Activated naive CD8-positive, alpha-beta T cell (primary cell): ENCODE data around the gene POLDIP2.

Experiments
- H3K27ac Mint-ChIP-seq: one replicate; pipeline ENCODE4 v1.8.0; 2021; ENCODE audit warnings: mixed read lengths
- H3K27me3 Mint-ChIP-seq: one replicate; pipeline ENCODE4 v1.8.0; 2021; ENCODE audit warnings: mixed read lengths
- H3K36me3 Mint-ChIP-seq: one replicate; pipeline ENCODE4 v1.8.0; 2021; ENCODE audit warnings: mixed read lengths
- H3K4me1 Mint-ChIP-seq: one replicate; pipeline ENCODE4 v1.8.0; 2021; ENCODE audit warnings: low read depth, mixed read lengths
- H3K4me3 Mint-ChIP-seq: one replicate; pipeline ENCODE4 v1.8.0; 2021; ENCODE audit warnings: mild to moderate bottlenecking, mixed read lengths
- H3K9me3 Mint-ChIP-seq: one replicate; pipeline ENCODE4 v1.8.0; 2021; ENCODE audit warnings: low read depth, mixed read lengths

POLDIP2 gene

GRCh38 chr17:28364665-28365363, 7.5 kb upstream of the POLDIP2 start, which contains the start of gene SEBOX:
Gene SEBOX, minus strand, starts transcription at chr17:28365199. Its CDS starts 48 bp downstream, at chr17:28365151.
- no peaks in the 10 kb centered on the region for H3K4me1 Mint-ChIP-seq

GRCh38 chr17:28363776-28364650, 6.7 kb upstream of the POLDIP2 start:
- Mint-ChIP-seq H3K4me1 (no peaks in the 10 kb centered on the region), H3K27me3 (no peaks in the 10 kb centered on the region), H3K36me3 (no peaks in the 10 kb centered on the region), H3K9me3 (no peaks in the 10 kb centered on the region), H3K27ac (no peak overlapping the region), H3K4me3 (no peak overlapping the region)

More at GRCh38 chr17:28364665-28365363, 7.5 kb upstream of the POLDIP2 start, which contains the start of gene SEBOX:
- Mint-ChIP-seq H3K27ac (no peak within 1 kb of the TSS), H3K9me3 (no peaks in the 10 kb centered on the region), H3K36me3 (no peaks in the 10 kb centered on the region), H3K27me3 (no peaks in the 10 kb centered on the region), H3K4me3 (no peak within 1 kb of the TSS)

GRCh38 chr17:28363186-28363585, 5.9 kb upstream of the POLDIP2 start:
- Mint-ChIP-seq H3K9me3 (no peaks in the 10 kb centered on the region), H3K4me1 (peaks cover 4% of the 10 kb centered on the region), H3K36me3 (no peaks in the 10 kb centered on the region), H3K27me3 (no peaks in the 10 kb centered on the region), H3K27ac (no peak overlapping the region), H3K4me3 (no peak overlapping the region)

- peaks cover 27% of the 10 kb centered on the region for H3K4me1 Mint-ChIP-seq
- H3K27me3 Mint-ChIP-seq = no peaks in the 10 kb centered on the region
- peak overlapping the region; percentile 91 for H3K27ac Mint-ChIP-seq
- peak overlapping the region; percentile 97 for H3K4me3 Mint-ChIP-seq
- H3K36me3 Mint-ChIP-seq = no peaks in the 10 kb centered on the region
- no peaks in the 10 kb centered on the region for H3K9me3 Mint-ChIP-seq
Observed at GRCh38 chr17:28357901-28358197, 522 bp upstream of the POLDIP2 start.

- Mint-ChIP-seq H3K27ac (no peak overlapping the region), H3K36me3 (no peaks in the 10 kb centered on the region), H3K4me1 (peaks cover 5% of the 10 kb centered on the region)
Observed at GRCh38 chr17:28350271-28350670, 7.1 kb downstream of the POLDIP2 start.

GRCh38 chr17:28348979-28349378, 8.3 kb downstream of the POLDIP2 start:
- H3K36me3 Mint-ChIP-seq = no peaks in the 10 kb centered on the region
- H3K27ac Mint-ChIP-seq = no peak overlapping the region
- no peaks in the 10 kb centered on the region for H3K9me3 Mint-ChIP-seq

More at GRCh38 chr17:28350271-28350670, 7.1 kb downstream of the POLDIP2 start:
- no peaks in the 10 kb centered on the region for H3K9me3 Mint-ChIP-seq
- no peak overlapping the region for H3K4me3 Mint-ChIP-seq
- no peaks in the 10 kb centered on the region for H3K27me3 Mint-ChIP-seq

GRCh38 chr17:28347261-28347891, 10.0 kb downstream of the POLDIP2 start:
- Mint-ChIP-seq H3K36me3 (no peaks in the 10 kb centered on the region), H3K4me1 (peaks cover 4% of the 10 kb centered on the region), H3K9me3 (no peaks in the 10 kb centered on the region), H3K27me3 (no peaks in the 10 kb centered on the region), H3K4me3 (no peak overlapping the region), H3K27ac (no peak overlapping the region)

More at GRCh38 chr17:28348979-28349378, 8.3 kb downstream of the POLDIP2 start:
- H3K4me1 Mint-ChIP-seq = no peaks in the 10 kb centered on the region
- no peak overlapping the region for H3K4me3 Mint-ChIP-seq
- no peaks in the 10 kb centered on the region for H3K27me3 Mint-ChIP-seq

- Mint-ChIP-seq H3K4me1 (peaks cover 4% of the 10 kb centered on the region), H3K36me3 (no peaks in the 10 kb centered on the region), H3K9me3 (no peaks in the 10 kb centered on the region), H3K4me3 (no peak overlapping the region), H3K27me3 (no peaks in the 10 kb centered on the region), H3K27ac (no peak overlapping the region)
Observed at GRCh38 chr17:28346746-28347246, 10.5 kb downstream of the POLDIP2 start.

GRCh38 chr17:28346199-28346580, 11.1 kb downstream of the POLDIP2 start:
- H3K36me3 Mint-ChIP-seq = no peaks in the 10 kb centered on the region
- H3K27ac Mint-ChIP-seq = no peak overlapping the region
- H3K4me3 Mint-ChIP-seq = no peak overlapping the region

GRCh38 chr17:28345419-28346198, 11.7 kb downstream of the POLDIP2 start:
- no peaks in the 10 kb centered on the region for H3K9me3 Mint-ChIP-seq
- peaks cover 4% of the 10 kb centered on the region for H3K4me1 Mint-ChIP-seq
- H3K27ac Mint-ChIP-seq = no peak overlapping the region
- no peaks in the 10 kb centered on the region for H3K27me3 Mint-ChIP-seq
- no peaks in the 10 kb centered on the region for H3K36me3 Mint-ChIP-seq
- H3K4me3 Mint-ChIP-seq = no peak overlapping the region

More at GRCh38 chr17:28346199-28346580, 11.1 kb downstream of the POLDIP2 start:
- Mint-ChIP-seq H3K4me1 (peaks cover 4% of the 10 kb centered on the region), H3K27me3 (no peaks in the 10 kb centered on the region), H3K9me3 (no peaks in the 10 kb centered on the region)

GRCh38 chr17:28344435-28344901, 12.9 kb downstream of the POLDIP2 start:
- Mint-ChIP-seq H3K4me1 (peaks cover 5% of the 10 kb centered on the region), H3K27ac (peak overlapping the region; percentile 72), H3K27me3 (no peaks in the 10 kb centered on the region), H3K4me3 (no peak overlapping the region), H3K9me3 (no peaks in the 10 kb centered on the region), H3K36me3 (no peaks in the 10 kb centered on the region)

GRCh38 chr17:28344011-28344410, 13.3 kb downstream of the POLDIP2 start:
- H3K27me3 Mint-ChIP-seq = no peaks in the 10 kb centered on the region
- no peaks in the 10 kb centered on the region for H3K9me3 Mint-ChIP-seq
- no peaks in the 10 kb centered on the region for H3K36me3 Mint-ChIP-seq
- H3K27ac Mint-ChIP-seq = peak overlapping the region; percentile 72
- peaks cover 8% of the 10 kb centered on the region for H3K4me1 Mint-ChIP-seq
- no peak overlapping the region for H3K4me3 Mint-ChIP-seq

GRCh38 chr17:28343491-28343932, 13.8 kb downstream of the POLDIP2 start:
- Mint-ChIP-seq H3K27ac (peak overlapping the region; percentile 34), H3K4me1 (peaks cover 10% of the 10 kb centered on the region), H3K9me3 (no peaks in the 10 kb centered on the region), H3K36me3 (no peaks in the 10 kb centered on the region), H3K27me3 (no peaks in the 10 kb centered on the region), H3K4me3 (no peak overlapping the region)

- Mint-ChIP-seq H3K36me3 (no peaks in the 10 kb centered on the region), H3K4me3 (no peak overlapping the region), H3K27me3 (no peaks in the 10 kb centered on the region), H3K4me1 (peaks cover 19% of the 10 kb centered on the region), H3K27ac (no peak overlapping the region), H3K9me3 (no peaks in the 10 kb centered on the region)
Observed at GRCh38 chr17:28342313-28342712, 15.0 kb downstream of the POLDIP2 start.
